AG09319 (cell line): Measurements from ENCODE around the gene OTUD3.

Source experiments
- DNase-seq: peaks from one replicate; pipeline ENCODE4 v3.0.0-alpha.2; 2010; ENCODE audit warnings: low read depth; ENCODE audit errors: extremely low read depth
- TF ChIP-seq, protein P1 (sequence below): IDR thresholded peaks from 2 replicates; pipeline ENCODE4 v1.5.1; 2011; ENCODE audit warnings: low read depth, mild to moderate bottlenecking, inconsistent platforms, low read length, moderate library complexity

OTUD3 gene

GRCh38 chr1:19941206-19941568 is 59.0 kb downstream of the OTUD3 start:
- TF ChIP-seq, protein P1, sequence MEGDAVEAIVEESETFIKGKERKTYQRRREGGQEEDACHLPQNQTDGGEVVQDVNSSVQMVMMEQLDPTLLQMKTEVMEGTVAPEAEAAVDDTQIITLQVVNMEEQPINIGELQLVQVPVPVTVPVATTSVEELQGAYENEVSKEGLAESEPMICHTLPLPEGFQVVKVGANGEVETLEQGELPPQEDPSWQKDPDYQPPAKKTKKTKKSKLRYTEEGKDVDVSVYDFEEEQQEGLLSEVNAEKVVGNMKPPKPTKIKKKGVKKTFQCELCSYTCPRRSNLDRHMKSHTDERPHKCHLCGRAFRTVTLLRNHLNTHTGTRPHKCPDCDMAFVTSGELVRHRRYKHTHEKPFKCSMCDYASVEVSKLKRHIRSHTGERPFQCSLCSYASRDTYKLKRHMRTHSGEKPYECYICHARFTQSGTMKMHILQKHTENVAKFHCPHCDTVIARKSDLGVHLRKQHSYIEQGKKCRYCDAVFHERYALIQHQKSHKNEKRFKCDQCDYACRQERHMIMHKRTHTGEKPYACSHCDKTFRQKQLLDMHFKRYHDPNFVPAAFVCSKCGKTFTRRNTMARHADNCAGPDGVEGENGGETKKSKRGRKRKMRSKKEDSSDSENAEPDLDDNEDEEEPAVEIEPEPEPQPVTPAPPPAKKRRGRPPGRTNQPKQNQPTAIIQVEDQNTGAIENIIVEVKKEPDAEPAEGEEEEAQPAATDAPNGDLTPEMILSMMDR, result no peak
- DNase-seq, result no peak

DNA sequence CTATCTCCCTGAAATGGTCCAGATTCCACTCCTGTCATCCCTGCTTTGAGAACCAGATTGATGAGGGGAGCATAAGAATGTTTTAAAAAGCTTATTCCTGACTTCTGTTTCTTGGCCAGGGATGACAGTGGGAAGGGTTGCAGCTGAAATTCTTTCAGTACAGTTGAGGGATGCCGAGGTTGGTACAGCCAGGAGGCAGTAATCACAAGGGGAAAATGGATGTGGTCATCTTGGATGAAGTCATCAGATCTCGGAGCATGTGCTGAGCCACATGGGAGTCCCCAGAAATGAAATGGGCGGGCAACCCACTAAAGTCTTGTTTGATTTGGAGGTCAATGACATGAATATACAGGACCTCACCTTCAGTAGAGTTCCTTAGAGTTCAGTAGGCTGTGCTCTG is 59.9 kb downstream of the OTUD3 start:
- no peak for DNase-seq
- TF ChIP-seq, protein P1, result no peak

GRCh38 chr1:19942657-19943056 is 60.5 kb downstream of the OTUD3 start:
- TF ChIP-seq, protein P1, result no peak
- DNase-seq, result no peak

DNA sequence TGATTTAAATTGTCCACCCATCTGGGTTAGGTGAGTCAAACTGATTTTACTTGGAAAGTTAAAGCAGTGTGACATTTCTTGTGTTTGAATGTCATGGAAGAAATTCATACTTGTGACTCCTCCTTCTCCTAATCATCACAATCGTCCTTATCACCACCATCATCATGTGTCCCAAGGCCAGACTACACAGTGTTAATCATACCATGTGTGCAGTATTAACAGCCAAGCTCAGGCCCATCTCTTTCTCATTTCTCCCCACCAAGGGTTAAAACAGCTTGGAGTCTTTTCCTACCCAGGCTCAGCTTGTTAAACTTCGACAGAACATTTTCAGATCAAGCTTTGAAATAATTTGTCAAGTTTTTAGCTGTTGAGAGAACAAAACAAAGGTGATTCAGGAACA is 63.7 kb downstream of the OTUD3 start:
- TF ChIP-seq, protein P1, result no peak
- DNase-seq, result no peak

DNA sequence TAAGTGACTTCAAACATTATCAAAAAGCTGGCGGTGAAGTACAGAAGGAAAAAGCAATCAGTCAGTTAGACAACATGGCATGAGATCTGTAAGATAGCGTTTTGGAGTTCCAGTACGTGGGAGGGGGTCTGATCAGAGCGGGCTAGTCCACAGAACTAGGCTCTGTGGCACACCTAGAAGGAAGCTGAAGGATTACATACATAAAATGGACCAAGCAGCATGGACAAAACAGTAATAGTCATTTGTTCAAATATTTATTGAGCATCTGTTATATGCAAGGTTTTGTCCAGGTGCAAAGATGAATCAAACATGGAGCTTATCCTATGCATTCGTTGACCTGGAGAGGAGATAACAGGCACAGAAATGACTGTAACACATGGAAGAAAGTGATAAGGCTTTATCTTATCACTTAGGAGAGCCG is 64.1 kb downstream of the OTUD3 start:
- DNase-seq, result no peak
- TF ChIP-seq, protein P1, result no peak

DNA sequence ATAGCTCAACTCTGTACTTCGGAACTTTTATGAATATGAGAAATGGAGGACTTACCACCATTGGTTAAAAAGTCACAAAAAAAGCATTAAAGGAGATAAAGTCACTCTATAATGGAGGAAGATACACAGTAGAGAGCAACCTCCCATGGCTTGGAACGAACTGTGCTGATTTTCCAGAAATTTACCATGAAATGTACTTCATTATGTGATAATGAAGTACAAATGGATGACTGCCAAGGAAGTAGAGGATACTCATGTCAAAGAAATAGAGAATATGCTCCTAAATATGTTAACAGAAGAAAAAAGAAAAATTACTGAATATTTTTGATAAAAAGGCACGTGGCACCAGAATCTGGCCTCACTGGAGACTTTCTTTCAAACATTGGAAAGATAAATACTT is 64.8 kb downstream of the OTUD3 start:
- TF ChIP-seq, protein P1, result no peak

GRCh38 chr1:19949016-19949415 is 66.8 kb downstream of the OTUD3 start:
- TF ChIP-seq, protein P1, result no peak
- DNase-seq, result peak; percentile 15

More for the DNA sequence above, 64.8 kb downstream of the OTUD3 start:
- DNase-seq, result no peak
